ENCODE results near the gene KRTAP10-9. TPM values are rescaled to one million over a fixed set of nuclear protein-coding genes. Genes with fewer than 3 reads are reported as not detected.

The KRTAP10-9 gene
- total RNA-seq, 2 experiments from 2014 or later = not detected

GRCh38 chr21:44593598-44594405 lies 33.1 kb upstream of the KRTAP10-9 start:
- CTCF ChIA-PET = no interaction called here
- Histone ChIP-seq H3K4me1 (ENCODE audit: insufficient read depth, low read length) (no peaks in the 10 kb centered on the region), H3K27me3 (ENCODE audit: control insufficient read depth in 1 of 2, insufficient read depth in 2 of 2, low read length in 2 of 2) (peaks cover 0 to 3% of the 10 kb centered on the region in 2 experiments), H3K36me3 (ENCODE audit: insufficient read depth, low read length) (no peaks in the 10 kb centered on the region), H3K9me3 (ENCODE audit: control insufficient read depth in 1 of 2, insufficient read depth in 1 of 2, low read length in 2 of 2) (peaks cover 2 to 8% of the 10 kb centered on the region in 2 experiments), H3K27ac (ENCODE audit: low read depth in 1 of 2, low read length in 2 of 2) (no peak overlapping the region), H3K4me3 (ENCODE audit: low read length) (no peak overlapping the region)
- POLR2A ChIA-PET = no interaction called here
- intact Hi-C loops (cut with DNase I, micrococcal nuclease) = no loop called here
- peaks cover 8% of the 10 kb centered on the region for H3K27me3 Mint-ChIP-seq
- ATAC-seq (ENCODE audit: poor library complexity) (no peak), DNase-seq (no peak)
- H3K36me3 Mint-ChIP-seq (ENCODE audit: low read depth) = no peaks in the 10 kb centered on the region
- H3K4me3 Mint-ChIP-seq = no peak overlapping the region
- no peaks in the 10 kb centered on the region for H3K9me3 Mint-ChIP-seq
- no peaks in the 10 kb centered on the region for H3K4me1 Mint-ChIP-seq (ENCODE audit: low read depth)
- TF ChIP-seq CTCF (IDR thresholded peaks at IDR 0.05) = no peak
- no peak overlapping the region for H3K27ac Mint-ChIP-seq

DNA sequence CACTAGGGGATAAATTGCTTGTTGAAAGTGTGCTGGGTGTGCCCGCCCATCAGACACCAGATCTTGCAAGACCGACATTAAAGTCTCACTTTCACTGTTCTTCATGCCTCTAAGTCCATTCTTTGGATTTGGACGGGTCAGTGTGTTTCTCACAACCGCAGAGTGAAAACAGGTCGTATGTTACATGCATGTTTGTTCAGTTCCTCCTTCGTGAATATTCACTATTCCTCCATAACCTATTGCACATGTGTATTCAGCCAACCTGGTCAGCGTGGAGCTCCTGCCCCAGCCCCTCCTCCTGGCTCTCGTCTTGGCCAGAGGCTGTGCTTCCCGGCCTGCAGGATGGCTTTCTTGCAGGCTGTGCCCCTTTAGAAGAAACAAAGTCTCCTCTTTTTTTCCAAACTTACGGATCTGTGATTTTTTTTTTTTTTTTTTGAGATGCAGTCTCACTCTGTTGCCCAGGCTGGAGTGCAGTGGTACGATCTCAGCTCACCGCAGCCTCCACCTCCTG lies 32.4 kb upstream of the KRTAP10-9 start:
- H3K27me3 Mint-ChIP-seq = peaks cover 6% of the 10 kb centered on the region
- intact Hi-C loops (cut with DNase I, micrococcal nuclease) = no loop called here
- H3K4me1 Mint-ChIP-seq (ENCODE audit: low read depth) = no peaks in the 10 kb centered on the region
- peaks cover 8 to 10% of the 10 kb centered on the region in 2 experiments for H3K9me3 ChIP-seq (ENCODE audit: control insufficient read depth in 1 of 2, insufficient read depth in 1 of 2, low read length in 2 of 2)
- CTCF ChIA-PET = no interaction called here
- no peak for DNase-seq
- H3K4me1 ChIP-seq (ENCODE audit: insufficient read depth, low read length) = no peaks in the 10 kb centered on the region
- no peak overlapping the region for H3K4me3 Mint-ChIP-seq
- POLR2A ChIA-PET = no interaction called here
- no peak overlapping the region for H3K4me3 ChIP-seq (ENCODE audit: low read length)
- ATAC-seq (ENCODE audit: poor library complexity) = no peak
- TF ChIP-seq CTCF (IDR thresholded peaks at IDR 0.05) = no peak
- no peak overlapping the region for H3K27ac ChIP-seq (ENCODE audit: low read depth in 1 of 2, low read length in 2 of 2)
- H3K27me3 ChIP-seq (ENCODE audit: control insufficient read depth in 1 of 2, insufficient read depth in 2 of 2, low read length in 2 of 2) = no peaks in the 10 kb centered on the region
- no peaks in the 10 kb centered on the region for H3K9me3 Mint-ChIP-seq
- H3K36me3 ChIP-seq (ENCODE audit: insufficient read depth, low read length) = no peaks in the 10 kb centered on the region
- H3K36me3 Mint-ChIP-seq (ENCODE audit: low read depth) = no peaks in the 10 kb centered on the region
- no peak overlapping the region for H3K27ac Mint-ChIP-seq

GRCh38 chr21:44595524-44595923 lies 31.4 kb upstream of the KRTAP10-9 start:
- no peaks in the 10 kb centered on the region for H3K36me3 ChIP-seq (ENCODE audit: insufficient read depth, low read length)
- H3K9me3 Mint-ChIP-seq = no peaks in the 10 kb centered on the region
- no peaks in the 10 kb centered on the region for H3K27me3 Mint-ChIP-seq
- no peaks in the 10 kb centered on the region for H3K4me1 Mint-ChIP-seq (ENCODE audit: low read depth)
- intact Hi-C loops (cut with DNase I, micrococcal nuclease) = no loop called here
- no peaks in the 10 kb centered on the region for H3K27me3 ChIP-seq (ENCODE audit: control insufficient read depth in 1 of 2, insufficient read depth in 2 of 2, low read length in 2 of 2)
- no peak overlapping the region for H3K27ac ChIP-seq (ENCODE audit: low read depth in 1 of 2, low read length in 2 of 2)
- H3K27ac Mint-ChIP-seq = no peak overlapping the region
- no peak for ATAC-seq (ENCODE audit: poor library complexity)
- no peak for DNase-seq
- ChIA-PET CTCF (no interaction called here), POLR2A (interaction anchor here (0.8 kb wide), 1 partner anchor 24 kb away, joined by 3 read pairs; no protein-coding TSS in a partner anchor)
- no peaks in the 10 kb centered on the region for H3K36me3 Mint-ChIP-seq (ENCODE audit: low read depth)
- TF ChIP-seq CTCF (IDR thresholded peaks at IDR 0.05) = no peak
- H3K4me3 Mint-ChIP-seq = no peak overlapping the region
- H3K4me3 ChIP-seq (ENCODE audit: low read length) = no peak overlapping the region
- H3K9me3 ChIP-seq (ENCODE audit: control insufficient read depth in 1 of 2, insufficient read depth in 1 of 2, low read length in 2 of 2) = peaks cover 9 to 10% of the 10 kb centered on the region in 2 experiments
- H3K4me1 ChIP-seq (ENCODE audit: insufficient read depth, low read length) = no peaks in the 10 kb centered on the region
